DMS53 (cell line): ENCODE results near the gene CDC42EP3.

ENCODE experiments used
- DNase-seq: peaks from one replicate; lab custom pipeline; 2025; lab: John Stamatoyannopoulos, UW

Gene CDC42EP3

GRCh38 chr2:37671009-37671815, at the start of gene CDC42EP3:
Gene CDC42EP3, minus strand, starts transcription at chr2:37671642. Its CDS starts 25,055 bp downstream, at chr2:37646587.
- DNase-seq, result peak; percentile 84

GRCh38 chr2:37721201-37721560, 49.7 kb upstream of the CDC42EP3 start:
- DNase-seq, result no peak

- DNase-seq, result no peak
These were observed 49.2 kb upstream of the CDC42EP3 start for GRCh38 chr2:37720533-37721200.

- DNase-seq, result no peak
These were observed 47.2 kb upstream of the CDC42EP3 start for GRCh38 chr2:37718515-37719161.

GRCh38 chr2:37713258-37713700, 41.8 kb upstream of the CDC42EP3 start:
- no peak for DNase-seq

GRCh38 chr2:37711831-37712230, 40.4 kb upstream of the CDC42EP3 start:
- DNase-seq, result no peak

- DNase-seq, result no peak
These were observed 39.9 kb upstream of the CDC42EP3 start for GRCh38 chr2:37711308-37711731.

- DNase-seq, result no peak
These were observed 37.7 kb upstream of the CDC42EP3 start for GRCh38 chr2:37709111-37709510.

GRCh38 chr2:37708146-37708545, 36.7 kb upstream of the CDC42EP3 start:
- DNase-seq, result no peak

GRCh38 chr2:37707393-37707792, 36.0 kb upstream of the CDC42EP3 start:
- no peak for DNase-seq

- DNase-seq, result no peak
These were observed 35.1 kb upstream of the CDC42EP3 start for GRCh38 chr2:37706334-37707183.

- DNase-seq, result no peak
These were observed 33.7 kb upstream of the CDC42EP3 start for GRCh38 chr2:37705191-37705590.

GRCh38 chr2:37698931-37699481, 27.6 kb upstream of the CDC42EP3 start:
- DNase-seq, result no peak

GRCh38 chr2:37695336-37695735, 23.9 kb upstream of the CDC42EP3 start:
- no peak for DNase-seq

GRCh38 chr2:37692711-37693110, 21.3 kb upstream of the CDC42EP3 start:
- no peak for DNase-seq

GRCh38 chr2:37689751-37690150, 18.3 kb upstream of the CDC42EP3 start:
- peak; percentile 26 for DNase-seq

GRCh38 chr2:37688771-37689468, 17.5 kb upstream of the CDC42EP3 start:
- no peak for DNase-seq

GRCh38 chr2:37686792-37687526, 15.5 kb upstream of the CDC42EP3 start:
- no peak for DNase-seq

- no peak for DNase-seq
These were observed 13.4 kb upstream of the CDC42EP3 start for GRCh38 chr2:37684809-37685208.
